CD4-positive, alpha-beta T cell (primary cell): ENCODE data around the gene TTC32. TPM values are rescaled to one million over a fixed set of nuclear protein-coding genes. Genes with fewer than 3 reads are reported as not detected.

Experiments used
- ATAC-seq: fragments of 200-7000 bp; cut with Tn5 transposase; one replicate; pipeline ENCODE4 v1.10.0; 2022; ENCODE audit warnings: mild to moderate bottlenecking; ENCODE audit not compliant: poor library complexity
- CTCF ChIA-PET: fragments of 350-600 bp; sonication (Branson Sonifier 250); formaldehyde crosslinking; loops from one replicate; lab custom pipeline; 2021; ENCODE audit warnings: antibody characterized with exemption, inconsistent platforms; lab: Charles Lee
- POLR2A ChIA-PET: fragments of 350-600 bp; sonication (Branson Sonifier 250); formaldehyde crosslinking; loops from one replicate; lab custom pipeline; 2021; ENCODE audit warnings: antibody characterized with exemption, inconsistent platforms; lab: Charles Lee
- DNase-seq, 14 experiments: peaks; one replicate each; pipeline ENCODE4 v3.0.0-alpha.2; 2013 to 2020; ENCODE audit warnings: mixed read lengths in 2 of 14
- H3K27ac ChIP-seq, 2 donors: one replicate each; pipeline versions ENCODE4 v1.5.1 to v1.7.0; 2013; ENCODE audit warnings: low read length in 2 of 2, low read depth in 1 of 2, mild to moderate bottlenecking in 1 of 2
- H3K27me3 ChIP-seq, 2 experiments: 1 replicate in 1 of 2; 2 replicates in 1 of 2; pipeline versions ENCODE4 v1.6.1 to v1.7.0; 2013; ENCODE audit warnings: low read length in 2 of 2, control low read depth in 1 of 2, mild to moderate bottlenecking in 1 of 2, moderate library complexity in 1 of 2; ENCODE audit not compliant: insufficient read depth in 2 of 2, control insufficient read depth in 1 of 2
- H3K36me3 ChIP-seq: one replicate; pipeline ENCODE4 v1.6.1; 2013; ENCODE audit warnings: low read length, control low read depth; ENCODE audit not compliant: insufficient read depth
- H3K4me1 ChIP-seq: one replicate; pipeline ENCODE4 v1.6.1; 2013; ENCODE audit warnings: low read length, control low read depth; ENCODE audit not compliant: insufficient read depth
- H3K4me3 ChIP-seq: one replicate; pipeline ENCODE4 v1.5.1; 2013; ENCODE audit warnings: mild to moderate bottlenecking, low read length, moderate library complexity
- H3K9me3 ChIP-seq, 2 experiments: 1 replicate in 1 of 2; 2 replicates in 1 of 2; pipeline versions ENCODE4 v1.6.1 to v1.7.0; 2013; ENCODE audit warnings: low read length in 2 of 2, mild to moderate bottlenecking in 2 of 2, control low read depth in 1 of 2, moderate library complexity in 1 of 2; ENCODE audit not compliant: control insufficient read depth in 1 of 2, insufficient read depth in 1 of 2
- H3K27ac Mint-ChIP-seq: one replicate; pipeline ENCODE4 v1.8.0; 2020; ENCODE audit warnings: mixed read lengths
- H3K27me3 Mint-ChIP-seq: one replicate; pipeline ENCODE4 v1.8.0; 2021; ENCODE audit warnings: mixed read lengths
- H3K36me3 Mint-ChIP-seq: one replicate; pipeline ENCODE4 v1.8.0; 2021; ENCODE audit warnings: low read depth, mixed read lengths
- H3K4me1 Mint-ChIP-seq: one replicate; pipeline ENCODE4 v1.8.0; 2021; ENCODE audit warnings: low read depth, mixed read lengths
- H3K4me3 Mint-ChIP-seq: one replicate; pipeline ENCODE4 v1.8.0; 2020; ENCODE audit warnings: mild to moderate bottlenecking, mixed read lengths
- H3K9me3 Mint-ChIP-seq: one replicate; pipeline ENCODE4 v1.8.0; 2020; ENCODE audit warnings: mixed read lengths
- CTCF ChIP-seq: fragments of 200-600 bp; IDR thresholded peaks from one replicate; pipeline ENCODE4 v1.8.0; 2022; ENCODE audit warnings: antibody characterized with exemption, mild to moderate bottlenecking
- intact Hi-C, 2 experiments: fragments of 100-400 bp; cut with DNase I in 1 of 2; cut with micrococcal nuclease in 1 of 2; formaldehyde crosslinking; loops; one replicate each; pipeline versions ENCODE4 v1.15.1 to v1.9.0; 2023 to 2025; cut with DNase I, micrococcal nuclease
- total RNA-seq, 174 experiments: library from RNA in 2 of 174; stranded (reverse) in 2 of 174; gene quantifications; one replicate each; pipeline ENCODE4 v1.2.3 and lab custom pipeline; 2021 to 2026

Gene TTC32
- total RNA-seq, 2 experiments from 2014 or later = 53.1 to 54.2 TPM

GRCh38 chr2:19878268-19879046 lies 23.3 kb downstream of the TTC32 start:
- H3K36me3 Mint-ChIP-seq = peaks cover 40% of the 10 kb centered on the region
- TF ChIP-seq CTCF = no peak
- no peaks in the 10 kb centered on the region for H3K4me1 Mint-ChIP-seq

GRCh38 chr2:19876751-19877150 lies 25.0 kb downstream of the TTC32 start:
- no peak overlapping the region for H3K4me3 ChIP-seq
- Mint-ChIP-seq H3K9me3 (no peaks in the 10 kb centered on the region), H3K27ac (no peak overlapping the region), H3K4me1 (peaks cover 11% of the 10 kb centered on the region), H3K36me3 (peaks cover 57% of the 10 kb centered on the region), H3K27me3 (no peaks in the 10 kb centered on the region), H3K4me3 (no peak overlapping the region)
- H3K27ac ChIP-seq = no peak overlapping the region
- TF ChIP-seq CTCF = no peak
- ATAC-seq (no peak), DNase-seq (no peak)
- peaks cover 23% of the 10 kb centered on the region for H3K36me3 ChIP-seq
- intact Hi-C loops = no loop called here
- ChIA-PET POLR2A (interaction anchor here (1.1 kb wide), 1 partner anchor 23 kb away, joined by 4 read pairs; no protein-coding TSS in a partner anchor), CTCF (no interaction called here)
- no peaks in the 10 kb centered on the region for H3K9me3 ChIP-seq
- no peaks in the 10 kb centered on the region for H3K27me3 ChIP-seq
- H3K4me1 ChIP-seq = no peaks in the 10 kb centered on the region

More at GRCh38 chr2:19878268-19879046, 23.3 kb downstream of the TTC32 start:
- CTCF ChIA-PET = no interaction called here
- H3K4me3 ChIP-seq = no peak overlapping the region
- H3K4me1 ChIP-seq = no peaks in the 10 kb centered on the region
- H3K9me3 ChIP-seq = no peaks in the 10 kb centered on the region
- H3K4me3 Mint-ChIP-seq = no peak overlapping the region
- H3K27ac Mint-ChIP-seq = no peak overlapping the region
- H3K27ac ChIP-seq = no peak overlapping the region
- intact Hi-C loops = no loop called here
- H3K27me3 ChIP-seq = no peaks in the 10 kb centered on the region
- H3K9me3 Mint-ChIP-seq = no peaks in the 10 kb centered on the region
- H3K36me3 ChIP-seq = peaks cover 23% of the 10 kb centered on the region
- no peak for DNase-seq
- POLR2A ChIA-PET = no interaction called here
- H3K27me3 Mint-ChIP-seq = no peaks in the 10 kb centered on the region
- no peak for ATAC-seq

GRCh38 chr2:19875280-19875679 lies 26.5 kb downstream of the TTC32 start:
- Histone ChIP-seq H3K36me3 (peaks cover 24% of the 10 kb centered on the region), H3K9me3 (no peaks in the 10 kb centered on the region), H3K4me3 (no peak overlapping the region), H3K27me3 (no peaks in the 10 kb centered on the region), H3K4me1 (peaks cover 2% of the 10 kb centered on the region), H3K27ac (no peak overlapping the region)
- DNase-seq = no peak
- ATAC-seq = no peak
- Mint-ChIP-seq H3K27me3 (no peaks in the 10 kb centered on the region), H3K27ac (no peak overlapping the region), H3K36me3 (peaks cover 66% of the 10 kb centered on the region), H3K4me1 (peaks cover 15% of the 10 kb centered on the region), H3K9me3 (no peaks in the 10 kb centered on the region), H3K4me3 (no peak overlapping the region)
- TF ChIP-seq CTCF = no peak
- CTCF ChIA-PET = no interaction called here
- intact Hi-C loops = no loop called here
- POLR2A ChIA-PET = no interaction called here
